GM21528 (cell line): Measurements from ENCODE around the gene LILRB2.
"Not testable (repeated sequence)": the region's sequence is repeated elsewhere in the genome, so short reads cannot be mapped to it uniquely, and the experiment has no call there.

Experiments used
- ATAC-seq: cut with Tn5 transposase; IDR thresholded peaks from one replicate; pipeline ENCODE4 v1.9.1; 2021; ENCODE audit warnings: mild to moderate bottlenecking, moderate library complexity; ENCODE audit not compliant: unreplicated experiment, low FRiP score

LILRB2 gene

DNA sequence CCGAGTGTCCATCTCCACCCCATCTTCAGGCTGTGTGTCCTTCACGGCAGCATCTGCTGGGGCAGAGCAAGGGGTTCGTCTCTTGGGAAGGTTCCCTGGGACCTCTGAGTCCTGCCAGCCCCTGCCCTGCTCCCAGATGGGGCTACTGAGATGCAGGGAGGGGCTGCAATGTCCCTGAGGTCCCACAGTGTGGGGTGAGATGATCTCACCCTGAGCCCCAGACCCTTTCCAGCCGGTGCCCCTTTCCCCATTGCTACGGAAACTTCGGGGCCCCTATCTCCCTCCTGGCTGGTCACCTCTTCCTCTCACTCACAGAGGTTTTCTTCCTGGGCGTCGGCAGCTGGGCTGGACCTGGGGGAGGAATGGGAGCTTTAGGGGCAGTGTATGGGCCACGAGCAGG, 5.0 kb downstream of the LILRB2 start:
- ATAC-seq = no peak

DNA sequence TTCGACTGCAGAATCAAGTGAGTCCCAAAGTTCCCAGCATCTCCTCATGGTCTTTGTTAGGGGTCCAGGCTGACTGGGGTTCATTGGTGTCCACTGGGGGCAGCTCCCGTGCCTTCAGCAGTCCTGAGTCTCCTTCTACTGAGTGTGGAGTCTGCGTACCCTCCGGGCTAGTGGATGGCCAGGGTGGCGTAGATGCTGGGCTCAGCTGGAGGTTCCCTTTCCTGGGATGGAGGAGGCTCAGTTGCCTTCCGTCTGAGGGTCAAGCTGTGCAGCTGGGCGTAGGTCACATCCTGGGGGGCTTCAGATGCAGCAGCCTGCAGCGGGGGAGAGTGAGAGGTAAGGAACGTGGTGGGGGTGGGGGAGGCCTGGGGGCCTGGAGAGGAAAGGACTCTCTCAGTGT, 6.4 kb downstream of the LILRB2 start:
- not testable (repeated sequence) for ATAC-seq

DNA sequence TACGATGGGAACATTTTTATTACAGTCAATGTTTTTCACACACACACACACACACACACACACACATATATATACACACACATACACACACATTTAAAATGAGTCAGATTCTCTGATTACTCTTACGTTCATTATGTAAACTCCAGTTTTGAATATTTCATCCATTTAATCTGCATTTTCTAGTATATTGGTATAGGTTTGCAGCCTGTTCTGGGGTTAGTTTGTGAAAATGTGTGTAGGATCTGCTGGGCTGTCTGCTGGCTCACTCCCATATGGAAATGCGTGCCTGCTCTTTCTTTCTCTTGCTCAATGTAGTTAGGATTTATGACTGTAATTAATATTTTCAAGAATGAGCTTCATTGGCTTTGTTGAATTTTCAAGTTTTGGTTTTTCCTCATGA, 7.1 kb downstream of the LILRB2 start:
- ATAC-seq = no peak

DNA sequence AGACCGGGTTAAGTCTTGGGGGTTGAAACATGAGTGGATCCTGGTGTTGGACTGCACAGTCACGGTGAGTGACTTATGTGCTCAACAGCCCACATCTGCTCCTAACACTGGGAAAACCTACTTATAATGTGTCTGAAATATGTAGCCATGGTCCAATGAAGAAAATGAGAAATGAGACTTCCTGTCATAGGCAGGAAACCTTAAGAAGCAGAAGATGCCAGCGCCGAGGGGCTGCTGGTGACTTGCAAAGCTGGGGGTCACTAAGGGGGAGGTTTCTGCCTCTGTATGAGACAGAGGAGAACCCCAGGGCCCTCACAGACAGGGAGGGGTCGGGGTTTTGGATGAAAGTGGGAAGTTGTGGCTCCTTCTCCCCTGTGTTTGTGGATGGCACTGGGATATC, 8.7 kb downstream of the LILRB2 start:
- not testable (repeated sequence) for ATAC-seq

DNA sequence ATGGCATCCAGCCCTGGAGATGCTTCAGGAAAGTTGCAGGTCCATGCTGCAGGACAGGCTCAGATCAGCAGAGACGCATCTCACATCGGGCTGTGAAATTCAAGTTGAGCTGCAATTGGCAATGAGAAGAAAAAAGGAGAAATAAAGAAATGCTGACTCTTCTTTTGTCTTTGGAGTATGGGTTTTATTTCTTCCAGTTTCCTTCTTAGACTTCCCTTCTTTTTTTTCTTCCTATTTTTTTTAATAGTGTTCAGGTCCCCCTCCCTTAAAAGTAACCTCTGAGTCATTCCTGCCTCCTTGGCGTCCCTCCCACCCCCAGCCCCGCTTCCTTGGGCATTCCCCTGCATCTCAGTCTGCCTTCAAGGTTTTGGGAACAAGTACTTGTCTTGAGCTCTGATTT, 9.3 kb downstream of the LILRB2 start:
- not testable (repeated sequence) for ATAC-seq

DNA sequence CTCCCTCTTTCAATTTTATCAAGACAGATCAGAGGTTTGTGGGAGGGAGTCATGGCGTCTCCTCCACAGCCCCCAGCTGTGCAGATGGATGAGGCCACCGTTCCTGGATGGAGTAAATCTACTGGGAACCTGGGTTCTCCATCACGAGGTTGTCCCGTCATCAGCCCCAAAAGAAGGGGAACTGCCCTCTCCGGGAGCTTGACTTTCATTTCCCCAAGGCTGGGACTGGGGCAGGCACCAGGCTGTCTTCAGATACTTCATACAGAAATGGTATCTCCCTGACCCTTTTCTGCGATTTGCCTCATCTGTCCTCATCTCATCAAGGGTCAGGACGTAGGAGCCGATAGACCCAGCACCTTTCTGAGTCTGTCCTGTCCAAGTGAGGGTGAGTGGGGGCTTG, 9.8 kb downstream of the LILRB2 start:
- no peak for ATAC-seq

DNA sequence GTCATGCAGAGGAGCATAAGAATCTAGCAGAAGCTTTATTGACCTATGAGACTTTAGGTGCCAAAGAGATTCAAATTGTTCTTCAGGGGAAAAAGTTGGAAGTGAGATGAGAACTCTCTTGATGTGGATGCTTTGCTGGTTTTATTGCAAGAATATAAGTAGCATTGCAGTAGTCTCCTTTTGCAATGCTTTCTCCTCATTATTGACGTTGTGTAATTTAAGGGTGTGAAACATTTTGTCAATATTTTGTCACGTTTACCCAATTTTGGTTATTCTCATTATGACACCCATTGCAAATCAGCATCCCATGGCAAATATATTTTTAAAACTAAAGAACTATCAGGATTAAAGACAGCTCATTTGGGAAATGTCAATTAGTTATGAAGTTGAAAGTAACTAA, 12.0 kb downstream of the LILRB2 start:
- no peak for ATAC-seq

DNA sequence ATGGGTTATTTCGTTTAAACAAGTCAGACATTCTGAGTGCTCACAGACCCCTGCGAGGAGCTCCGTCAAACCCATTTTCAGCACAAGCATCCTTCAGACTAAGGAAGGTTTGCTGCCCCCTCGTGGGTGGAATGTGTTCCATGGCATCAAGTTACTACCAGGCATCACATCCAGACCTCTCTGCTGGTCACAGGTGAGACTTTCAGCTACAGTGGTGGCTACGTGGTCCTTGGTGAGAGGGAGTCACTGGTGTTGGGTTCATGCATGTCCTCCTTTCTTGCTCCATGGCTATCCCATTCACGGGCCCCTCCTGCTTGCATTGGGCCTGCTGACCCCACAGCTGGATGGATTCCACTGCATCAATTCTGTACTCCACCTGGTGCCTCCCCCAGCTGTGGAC, 14.8 kb downstream of the LILRB2 start:
- no peak for ATAC-seq

DNA sequence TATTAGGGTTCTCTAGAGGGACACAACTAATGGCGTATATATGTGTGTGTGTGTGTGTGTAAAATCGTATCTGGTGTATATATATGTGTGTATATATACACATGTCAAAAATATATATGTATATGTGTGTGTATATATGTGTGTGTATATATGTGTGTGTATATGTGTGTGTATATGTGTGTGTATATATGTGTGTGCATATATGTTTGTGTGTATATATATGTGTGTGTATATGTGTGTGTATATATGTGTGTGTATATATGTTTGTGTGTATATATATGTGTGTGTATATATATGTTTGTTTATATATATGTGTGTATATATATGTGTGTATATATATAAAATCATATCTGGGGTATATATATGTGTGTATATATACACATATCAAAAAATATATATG, 18.4 kb downstream of the LILRB2 start:
- no peak for ATAC-seq

DNA sequence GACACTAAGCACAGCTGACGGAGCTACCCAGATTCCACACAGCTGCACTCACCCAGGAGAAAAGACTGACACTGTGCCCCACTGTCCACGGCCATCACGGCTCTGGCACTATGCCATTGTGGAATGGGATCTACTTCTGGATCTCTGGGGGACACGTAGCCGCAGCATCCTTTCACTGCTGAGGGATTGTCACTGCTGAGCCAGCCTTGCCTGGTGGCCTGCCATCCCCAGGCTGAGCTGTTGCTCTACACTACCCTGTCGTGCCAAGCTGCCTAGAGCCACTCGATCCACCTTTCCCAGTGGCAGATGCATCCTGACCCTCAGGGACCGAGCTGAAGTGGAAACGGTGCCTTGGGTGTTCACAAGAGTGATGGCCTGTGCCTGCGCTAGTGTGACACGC, 18.8 kb downstream of the LILRB2 start:
- ATAC-seq = no peak

DNA sequence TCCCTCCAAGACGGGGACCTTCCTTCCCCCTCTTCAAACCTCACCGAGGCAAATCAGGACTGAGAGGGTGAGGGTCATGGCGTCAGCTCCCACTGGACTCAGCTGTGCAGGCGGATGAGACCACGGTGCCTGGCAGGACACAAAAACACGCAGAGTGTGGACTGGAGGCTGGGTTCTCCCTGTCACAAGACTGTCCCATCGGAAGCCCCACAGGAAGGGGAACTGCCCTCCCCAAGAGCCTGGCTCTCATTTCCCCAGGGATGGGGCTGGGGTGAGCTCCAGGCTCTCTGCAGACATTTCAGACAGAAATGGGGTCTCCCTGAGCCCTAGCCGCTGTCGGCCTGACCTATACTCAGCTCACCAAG, 23.8 kb downstream of the LILRB2 start, which contains the start of gene LILRB5:
Gene LILRB5 (minus strand): TSS at position 158 of the 365 bp plus-strand sequence. CDS start 80 bp downstream, at position 78.
- no peak for ATAC-seq

DNA sequence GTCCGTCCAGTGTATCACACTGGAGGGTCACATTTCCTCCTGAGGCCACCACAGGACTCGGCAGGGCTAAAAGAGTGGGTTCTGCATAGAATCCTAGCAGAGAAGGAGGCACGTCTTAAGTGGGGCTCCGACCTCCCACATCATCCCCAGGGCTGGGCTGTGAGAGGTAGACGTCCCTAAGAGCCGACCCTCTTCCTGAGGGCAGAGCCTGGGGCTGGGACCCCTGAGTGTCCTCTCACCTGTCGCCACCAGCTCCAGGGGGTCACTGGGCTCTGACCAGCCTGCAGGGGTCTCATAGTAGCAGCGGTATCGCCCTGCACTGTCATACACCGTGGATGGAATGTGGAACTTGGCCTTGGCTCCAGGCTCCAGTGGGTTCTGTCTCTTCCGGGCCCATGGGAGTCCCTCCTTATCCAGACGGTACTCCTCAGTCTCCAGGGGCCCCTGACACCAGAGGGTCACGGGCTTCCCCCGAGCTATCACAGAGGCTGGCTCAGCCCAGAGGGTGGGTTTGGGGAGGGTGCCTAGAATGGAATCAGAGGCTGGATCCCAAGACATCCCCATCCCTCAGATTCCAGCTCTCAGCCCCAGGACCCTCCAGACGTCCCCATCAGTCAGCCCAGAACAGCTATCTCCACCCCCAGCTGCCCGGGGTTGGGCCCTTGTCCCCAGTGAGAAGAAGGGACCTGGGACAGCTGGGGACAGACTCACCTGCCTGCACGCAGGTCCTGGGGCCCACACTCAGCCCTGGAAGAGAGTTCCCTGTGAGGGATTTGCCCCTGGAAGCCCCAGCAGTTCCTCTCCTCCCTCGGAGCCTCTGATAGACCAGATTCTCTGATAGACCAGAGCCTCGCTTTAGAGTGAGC, 24.4 kb downstream of the LILRB2 start:
- ATAC-seq = no peak

DNA sequence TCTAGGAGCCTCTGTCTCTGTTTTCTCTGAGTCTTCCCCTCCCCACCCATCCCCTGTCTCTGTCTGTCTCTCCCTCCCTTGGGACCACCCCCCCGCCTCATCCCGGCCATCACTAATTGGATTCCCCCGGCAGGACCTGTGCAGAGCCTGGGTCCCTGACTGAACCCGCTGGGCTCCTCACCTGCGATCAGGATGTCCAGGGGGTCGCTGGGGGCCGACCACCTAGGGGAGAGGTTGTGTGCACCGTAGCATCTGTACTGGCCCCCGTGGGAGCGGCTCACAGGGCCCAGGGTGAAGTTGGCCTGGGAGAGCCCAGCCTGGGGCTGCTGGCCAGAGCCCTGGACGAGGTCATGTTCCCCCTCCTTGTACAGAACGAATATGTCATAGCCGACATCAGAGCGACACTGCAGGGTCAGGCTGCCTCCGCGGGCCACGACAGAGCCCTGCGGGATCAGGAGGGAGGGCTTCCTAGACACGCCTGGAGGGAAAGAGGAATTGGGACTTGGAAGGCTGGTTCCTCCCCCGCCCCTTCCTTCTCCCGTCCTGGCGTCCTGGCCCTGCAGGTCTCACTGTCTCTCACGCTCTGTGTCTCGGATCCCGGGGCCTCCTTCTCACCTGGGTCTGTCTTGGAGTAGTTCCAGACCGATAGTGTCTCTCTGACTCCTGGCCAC, 25.7 kb downstream of the LILRB2 start:
- ATAC-seq = no peak

DNA sequence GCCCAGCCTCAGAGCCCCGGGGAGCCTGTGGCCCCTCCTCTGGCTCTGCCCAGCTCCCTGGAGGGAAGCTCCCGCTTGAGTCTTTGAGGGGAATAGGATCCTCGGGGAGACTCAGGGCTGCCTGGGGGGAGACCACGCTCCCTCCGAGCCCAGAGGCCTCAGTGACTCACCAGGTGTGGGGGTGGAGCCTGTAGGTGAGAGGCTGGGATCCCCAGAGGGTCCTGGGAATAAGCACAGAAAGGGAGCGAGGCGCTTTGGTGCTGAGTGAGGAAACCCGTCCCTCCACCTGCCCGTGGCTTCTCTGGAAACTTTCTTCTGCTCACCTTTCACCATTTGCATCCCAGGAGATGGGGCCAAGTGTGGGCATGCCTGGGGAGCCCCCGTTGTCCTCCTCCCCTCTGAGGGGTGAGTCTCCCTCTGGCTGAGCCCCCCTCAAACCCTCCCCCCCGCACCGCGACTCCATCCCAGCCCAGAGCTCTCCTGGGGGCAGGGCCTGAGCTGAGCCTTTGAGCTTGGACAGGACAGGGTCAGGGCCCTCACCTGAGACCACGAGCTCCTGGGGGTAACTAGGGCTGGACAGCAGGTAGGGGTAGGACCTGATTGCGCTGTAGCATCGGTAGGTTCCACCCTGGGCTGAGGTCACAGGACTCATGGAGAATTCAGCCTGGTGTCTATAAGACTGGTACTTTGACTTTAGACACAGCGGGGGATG, 26.6 kb downstream of the LILRB2 start:
- no peak for ATAC-seq

DNA sequence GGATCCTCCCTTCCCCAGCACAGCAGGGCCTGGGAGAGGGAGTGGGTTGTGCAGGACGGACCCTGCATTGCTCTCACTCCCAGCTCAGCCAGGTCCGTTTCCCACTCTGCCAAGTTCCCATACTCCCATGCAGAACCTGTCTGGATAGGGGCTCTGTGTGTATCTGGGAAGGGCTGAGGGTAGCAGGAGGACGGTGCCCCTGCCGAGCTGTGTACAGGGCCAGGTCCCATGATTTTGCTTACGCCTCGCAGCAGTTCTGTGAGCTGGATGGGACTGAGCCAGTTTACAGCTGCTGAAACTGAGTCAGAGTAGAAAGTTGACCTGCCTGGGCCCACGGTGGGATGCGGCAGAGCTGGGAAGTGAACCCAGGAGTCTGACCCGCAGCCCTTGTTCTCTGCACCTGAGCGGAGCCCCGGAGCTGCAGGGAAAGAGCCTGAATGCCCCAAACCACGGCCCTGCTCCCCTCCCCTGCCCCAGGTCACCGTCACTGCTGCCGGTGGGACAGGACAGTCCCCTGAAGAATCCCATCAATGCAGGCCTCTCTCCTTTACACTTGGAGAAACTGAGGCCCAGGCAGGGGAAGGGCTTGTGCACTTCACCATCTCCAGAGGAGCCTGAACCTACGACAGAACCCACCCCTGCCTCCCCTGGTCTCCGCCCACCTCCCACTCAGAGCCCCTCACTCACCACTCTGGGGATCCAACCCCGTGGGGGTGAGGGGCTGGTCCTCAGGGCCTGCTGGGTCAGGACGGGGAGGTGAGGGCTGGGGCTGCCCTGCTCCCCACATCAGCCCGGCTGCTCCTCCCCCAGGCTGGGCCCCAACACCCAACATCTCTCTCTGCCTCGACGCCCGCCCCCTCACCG, 27.3 kb downstream of the LILRB2 start:
- no peak for ATAC-seq

DNA sequence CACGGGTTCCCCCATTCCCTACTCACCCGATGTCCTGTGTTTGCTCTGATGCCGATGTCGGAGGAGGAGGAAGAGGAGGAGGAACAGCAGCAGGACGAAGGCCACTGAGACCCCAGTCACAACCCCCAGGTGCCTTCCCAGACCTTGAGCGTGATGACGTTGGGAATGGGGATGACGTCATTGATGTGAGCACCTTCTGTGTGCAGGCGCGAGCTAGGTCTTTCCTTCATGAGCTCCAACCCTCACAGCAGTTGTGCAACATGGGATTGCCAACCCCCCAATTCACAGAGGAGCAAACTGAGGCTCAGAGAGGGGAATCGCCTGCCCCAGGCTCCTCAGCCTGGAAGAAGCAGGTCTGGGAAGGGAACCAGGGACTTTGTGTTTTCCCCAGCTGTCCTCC, 28.1 kb downstream of the LILRB2 start:
- ATAC-seq = no peak

DNA sequence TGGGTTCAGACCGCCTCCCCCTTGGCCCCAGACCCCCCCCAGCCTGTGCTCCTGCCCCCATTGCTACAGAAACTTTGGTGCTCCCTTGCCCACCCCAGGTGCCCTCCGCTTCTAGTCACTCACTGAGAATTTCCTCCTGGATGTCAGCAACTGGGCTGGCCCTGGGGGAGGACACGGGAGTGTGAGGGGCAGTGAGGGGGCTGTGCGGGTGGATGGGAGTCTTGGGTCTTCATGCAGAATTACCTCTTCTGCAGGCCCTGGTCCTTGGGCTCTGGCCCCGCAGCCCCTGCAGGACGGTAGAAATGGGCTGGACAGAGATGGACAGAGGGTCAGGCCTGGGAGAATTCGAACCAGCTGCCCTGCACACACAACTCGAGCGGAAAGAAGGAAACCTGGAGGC, 28.7 kb downstream of the LILRB2 start:
- ATAC-seq = no peak

DNA sequence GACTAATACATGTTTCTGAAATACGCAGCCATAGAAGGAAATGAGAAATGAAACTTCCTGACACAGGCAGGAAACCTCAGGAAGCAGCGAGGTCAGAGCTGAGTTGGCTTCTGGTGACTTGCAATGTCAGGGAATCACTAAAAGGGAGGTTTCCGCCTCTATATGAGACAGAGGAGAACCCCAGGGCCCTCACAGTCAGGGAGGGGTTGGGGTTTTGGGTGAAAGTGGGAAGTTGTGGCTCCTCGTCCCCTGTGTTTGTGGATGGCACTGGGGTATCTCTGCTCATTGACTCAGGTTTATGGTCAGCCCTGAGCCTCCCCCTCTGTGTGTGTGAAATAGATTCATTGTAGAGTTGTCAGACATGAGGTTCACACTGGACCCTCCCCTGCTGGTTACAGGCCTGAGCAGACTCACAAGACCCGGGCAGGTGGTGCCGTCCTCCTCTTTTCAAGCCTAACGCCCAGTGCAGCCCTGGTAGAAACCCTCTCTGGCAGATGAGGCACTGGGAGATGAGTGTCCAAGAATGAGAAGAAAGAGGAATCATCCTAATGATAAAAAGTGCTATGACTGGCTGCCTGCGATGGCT, 32.8 kb downstream of the LILRB2 start:
- ATAC-seq = no peak

DNA sequence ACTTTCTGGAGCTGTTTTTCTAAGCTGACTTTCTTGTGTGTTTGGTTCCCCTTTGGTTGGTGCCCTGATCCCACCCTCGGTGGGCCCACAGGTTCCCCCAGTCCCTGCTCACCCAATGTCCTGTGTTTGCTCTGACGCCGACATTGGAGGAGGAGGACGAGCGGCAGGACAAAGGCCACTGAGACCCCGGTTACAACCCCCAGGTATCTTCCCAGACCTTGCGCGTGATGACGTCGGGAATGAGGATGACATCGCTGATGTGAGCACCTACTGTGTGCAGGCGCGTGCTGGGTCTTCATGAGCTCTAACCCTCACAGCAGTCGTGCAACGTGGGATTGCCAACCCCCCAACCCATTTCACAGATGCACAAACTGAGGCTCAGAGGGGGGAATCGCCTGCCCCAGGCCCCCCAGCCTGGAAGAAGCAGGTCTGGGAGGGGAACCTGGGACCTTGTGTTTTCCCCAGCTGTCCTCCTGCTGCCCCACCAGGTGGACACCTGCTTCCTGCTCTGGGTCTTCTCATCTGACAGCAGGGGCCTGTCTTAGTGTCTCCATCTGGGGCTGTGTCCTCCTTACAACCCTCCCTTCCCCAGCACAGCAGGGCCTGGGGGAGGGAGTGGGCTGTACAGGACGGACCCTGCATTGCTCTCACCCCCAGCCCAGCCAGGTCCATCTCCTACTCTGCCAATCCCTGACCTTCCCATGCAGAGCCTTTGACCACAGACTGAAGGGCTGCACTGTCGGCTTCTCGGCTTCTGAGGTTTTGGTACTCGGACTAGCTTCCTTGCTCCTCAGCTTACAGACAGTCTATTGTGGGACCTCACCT, 33.6 kb downstream of the LILRB2 start:
- no peak for ATAC-seq
